Measurements from ENCODE around the gene ERV3-1. TPM values are rescaled to one million over a fixed set of nuclear protein-coding genes. Genes with fewer than 3 reads are reported as not detected.

The ERV3-1 gene
- total and polyA plus RNA-seq, 2 donors (not counting 3 experiments of a cell fraction or from before 2014, with no cell fraction given): 28.4 to 29.6 TPM

GRCh38 chr7:65004575-65004974 is 1.9 kb downstream of the ERV3-1 start:
- Histone ChIP-seq H4K20me1 (replicated peaks; ENCODE audit: control insufficient read depth, extremely low read depth, insufficient read depth, low read length) (no peaks in the 10 kb centered on the region), H3K27ac (ENCODE audit: insufficient read depth, low read depth, low read length) (no peak overlapping the region), H3K27me3 (ENCODE audit: control insufficient read depth in 2 of 2, insufficient read depth in 2 of 2, low read length in 2 of 2) (no peaks in the 10 kb centered on the region), H2AFZ (ENCODE audit: low read depth, low read length) (no peak overlapping the region), H3K9me3 (replicated peaks; ENCODE audit: control insufficient read depth, insufficient read depth, low read length) (peaks cover 3% of the 10 kb centered on the region), H3K36me3 (ENCODE audit: control insufficient read depth in 2 of 2, extremely low read depth in 1 of 2, insufficient read depth in 2 of 2, low read length in 2 of 2) (no peaks in the 10 kb centered on the region), H3K4me3 (replicated peaks in 1 of 3; ENCODE audit: insufficient read depth in 1 of 3, low read depth in 1 of 3, low read length in 3 of 3) (peak overlapping the region in 1 of 3 experiments; percentile 85), H3K4me1 (ENCODE audit: control insufficient read depth, extremely low read depth, insufficient read depth, low read length) (peaks cover 18% of the 10 kb centered on the region), H3K9me1 (replicated peaks; ENCODE audit: control insufficient read depth, extremely low read depth, insufficient read depth, low read length) (no peaks in the 10 kb centered on the region), H3K4me2 (ENCODE audit: insufficient read depth, low read length) (peak overlapping the region; percentile 90), H3K9ac (replicated peaks; ENCODE audit: extremely low read depth, insufficient read depth, low read length) (no peak overlapping the region), H3K79me2 (ENCODE audit: control insufficient read depth, insufficient read depth, low read length) (peaks cover 42% of the 10 kb centered on the region)
- BruUV-seq (replicated peaks): no TSS peak
- dilution Hi-C loops (cut with MboI; ENCODE audit: extremely low pct_ligation_motif_present, low sequenced_read_pairs) (no loop called here), intact Hi-C loops (cut with micrococcal nuclease) (loop anchor here (10.0 kb wide), 1 partner anchor 100 kb away; the partner anchor contains the start of gene ZNF273)
- no peak for DNase-seq (ENCODE audit: low read depth, low spot score)
- POLR2A ChIA-PET: no interaction called here
- FAIRE-seq: no peak
- CTCF ChIA-PET: no interaction called here
- TF ChIP-seq, protein P1, sequence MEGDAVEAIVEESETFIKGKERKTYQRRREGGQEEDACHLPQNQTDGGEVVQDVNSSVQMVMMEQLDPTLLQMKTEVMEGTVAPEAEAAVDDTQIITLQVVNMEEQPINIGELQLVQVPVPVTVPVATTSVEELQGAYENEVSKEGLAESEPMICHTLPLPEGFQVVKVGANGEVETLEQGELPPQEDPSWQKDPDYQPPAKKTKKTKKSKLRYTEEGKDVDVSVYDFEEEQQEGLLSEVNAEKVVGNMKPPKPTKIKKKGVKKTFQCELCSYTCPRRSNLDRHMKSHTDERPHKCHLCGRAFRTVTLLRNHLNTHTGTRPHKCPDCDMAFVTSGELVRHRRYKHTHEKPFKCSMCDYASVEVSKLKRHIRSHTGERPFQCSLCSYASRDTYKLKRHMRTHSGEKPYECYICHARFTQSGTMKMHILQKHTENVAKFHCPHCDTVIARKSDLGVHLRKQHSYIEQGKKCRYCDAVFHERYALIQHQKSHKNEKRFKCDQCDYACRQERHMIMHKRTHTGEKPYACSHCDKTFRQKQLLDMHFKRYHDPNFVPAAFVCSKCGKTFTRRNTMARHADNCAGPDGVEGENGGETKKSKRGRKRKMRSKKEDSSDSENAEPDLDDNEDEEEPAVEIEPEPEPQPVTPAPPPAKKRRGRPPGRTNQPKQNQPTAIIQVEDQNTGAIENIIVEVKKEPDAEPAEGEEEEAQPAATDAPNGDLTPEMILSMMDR (IDR thresholded peaks at IDR 0.05; ENCODE audit: extremely low read depth in 1 of 2, insufficient read depth in 1 of 2, low read depth in 1 of 2, low read length in 2 of 2): no peak
- no peak for TF ChIP-seq JUN (IDR thresholded peaks at IDR 0.05; ENCODE audit: borderline replicate concordance, insufficient read depth, insufficient read length, low read depth)
- no peak for TF ChIP-seq EZH2 (IDR thresholded peaks at IDR 0.05; ENCODE audit: borderline replicate concordance, low read depth, low read length, severe bottlenecking)
- no peak for TF ChIP-seq POLR2AphosphoS5 (IDR thresholded peaks at IDR 0.05; ENCODE audit: insufficient read depth, low read depth, low read length)
- TF ChIP-seq, protein P2, sequence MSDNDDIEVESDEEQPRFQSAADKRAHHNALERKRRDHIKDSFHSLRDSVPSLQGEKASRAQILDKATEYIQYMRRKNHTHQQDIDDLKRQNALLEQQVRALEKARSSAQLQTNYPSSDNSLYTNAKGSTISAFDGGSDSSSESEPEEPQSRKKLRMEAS (IDR thresholded peaks at IDR 0.05; ENCODE audit: insufficient read depth, insufficient read length): no peak
- TF ChIP-seq MYC (IDR thresholded peaks at IDR 0.05; ENCODE audit: low read depth, low read length): no peak
- TF ChIP-seq POLR2A (IDR thresholded peaks at IDR 0.05; ENCODE audit: low read depth, low read length): no peak
- no peak for TF ChIP-seq GATA2 (IDR thresholded peaks at IDR 0.05; ENCODE audit: insufficient read depth, insufficient read length, low read depth, low read length)
- TF ChIP-seq FOS (IDR thresholded peaks at IDR 0.05; ENCODE audit: borderline replicate concordance, insufficient read depth, low read length): no peak
